Measurements from ENCODE around the gene FXYD2.

FXYD2 gene

GRCh38 chr11:117860139-117860538, 35.6 kb upstream of the FXYD2 start:
- intact Hi-C loops (cut with DNase I): no loop called here
- DNase-seq: peak in 9 of 42 donors; percentile 1 to 15 (median 4)

DNA sequence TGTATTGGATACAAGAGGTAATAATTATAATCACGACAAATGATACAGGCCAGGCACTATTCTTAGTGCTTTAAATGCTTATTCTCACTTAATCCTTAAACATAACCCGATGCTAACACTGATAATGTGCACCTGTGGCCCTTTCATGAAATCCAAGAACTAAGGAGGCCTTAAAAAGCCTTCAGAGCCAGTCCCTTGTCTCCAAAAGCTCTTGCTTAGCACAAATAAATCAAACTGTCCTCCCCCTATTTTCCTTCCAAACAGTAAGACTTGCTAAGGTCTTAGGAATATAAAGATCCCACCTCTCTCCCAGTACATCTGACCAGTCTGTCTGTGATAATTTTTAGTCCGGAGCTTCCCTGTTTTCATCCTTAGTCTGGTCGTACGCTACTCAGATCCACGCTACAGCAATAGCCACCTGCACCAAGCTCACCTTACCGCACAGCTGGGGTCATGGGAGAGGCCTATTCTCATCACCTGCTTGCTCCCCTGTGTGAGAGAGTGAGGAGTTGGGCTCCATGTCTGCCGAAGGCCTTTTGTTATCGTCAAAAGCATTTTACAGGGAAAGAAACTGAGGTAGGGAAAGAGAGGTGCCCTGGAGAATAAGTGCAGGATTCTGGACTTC, 35.1 kb upstream of the FXYD2 start:
- intact Hi-C loops (cut with DNase I): no loop called here
- DNase-seq: peak in 3 of 42 donors; percentile 0 to 9 (median 3)

DNA sequence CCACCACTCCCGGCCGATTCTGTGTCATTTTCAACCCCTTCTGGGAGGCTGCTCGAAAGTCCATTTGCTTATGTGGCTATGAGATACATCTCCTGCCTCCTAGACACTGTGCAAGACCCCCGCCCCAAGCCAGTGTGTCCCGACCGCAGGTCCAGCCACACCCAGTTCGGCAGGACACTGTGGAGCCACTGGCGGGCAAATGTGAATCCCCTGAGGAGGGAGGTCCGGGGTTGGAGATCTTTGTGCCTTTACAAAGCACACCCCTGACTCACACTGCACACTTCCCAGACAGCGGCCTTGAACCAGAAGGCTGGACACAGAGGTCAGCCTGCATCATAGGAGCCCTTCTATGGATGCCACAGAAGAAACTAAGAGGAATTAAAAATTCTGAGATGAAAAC, 34.5 kb upstream of the FXYD2 start:
- intact Hi-C loops (cut with DNase I): no loop called here
- DNase-seq: peak in 6 of 42 donors; percentile 0 to 22 (median 4)

DNA sequence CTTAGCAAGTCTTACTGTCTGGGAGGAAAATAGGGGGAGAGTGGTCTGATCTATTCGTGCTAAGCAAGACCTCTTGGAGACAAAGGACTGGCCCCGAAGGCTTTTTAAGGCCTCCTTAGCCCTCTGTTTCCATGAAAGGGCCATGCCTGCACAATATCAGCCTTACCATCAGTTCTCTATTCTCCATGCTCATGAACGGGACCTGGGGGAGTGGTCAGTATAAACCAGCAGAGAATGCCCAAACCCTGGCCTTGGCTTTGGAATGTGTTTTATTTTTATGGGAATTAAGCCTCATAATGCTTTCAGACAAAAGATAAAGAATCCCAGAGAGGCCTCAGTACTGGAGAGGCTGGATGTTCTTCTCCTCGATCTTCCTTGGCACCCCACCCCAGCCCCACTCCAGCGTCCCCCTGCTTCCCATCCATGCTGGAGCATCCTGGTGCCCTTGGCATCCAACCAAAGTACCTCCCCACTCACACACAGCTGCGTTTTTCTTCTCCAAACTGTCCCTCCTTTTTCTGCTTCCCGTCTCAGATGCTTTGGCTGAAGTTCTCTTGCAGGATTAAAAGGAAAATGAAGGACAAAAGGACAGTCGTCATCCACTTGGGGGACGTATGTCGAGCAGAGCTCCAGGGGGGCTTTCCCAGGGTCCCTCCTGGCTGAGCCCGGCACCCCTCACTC, 33.3 kb upstream of the FXYD2 start:
- DNase-seq: peak in 11 of 42 donors; percentile 3 to 35 (median 12)
- intact Hi-C loops (cut with DNase I): no loop called here

DNA sequence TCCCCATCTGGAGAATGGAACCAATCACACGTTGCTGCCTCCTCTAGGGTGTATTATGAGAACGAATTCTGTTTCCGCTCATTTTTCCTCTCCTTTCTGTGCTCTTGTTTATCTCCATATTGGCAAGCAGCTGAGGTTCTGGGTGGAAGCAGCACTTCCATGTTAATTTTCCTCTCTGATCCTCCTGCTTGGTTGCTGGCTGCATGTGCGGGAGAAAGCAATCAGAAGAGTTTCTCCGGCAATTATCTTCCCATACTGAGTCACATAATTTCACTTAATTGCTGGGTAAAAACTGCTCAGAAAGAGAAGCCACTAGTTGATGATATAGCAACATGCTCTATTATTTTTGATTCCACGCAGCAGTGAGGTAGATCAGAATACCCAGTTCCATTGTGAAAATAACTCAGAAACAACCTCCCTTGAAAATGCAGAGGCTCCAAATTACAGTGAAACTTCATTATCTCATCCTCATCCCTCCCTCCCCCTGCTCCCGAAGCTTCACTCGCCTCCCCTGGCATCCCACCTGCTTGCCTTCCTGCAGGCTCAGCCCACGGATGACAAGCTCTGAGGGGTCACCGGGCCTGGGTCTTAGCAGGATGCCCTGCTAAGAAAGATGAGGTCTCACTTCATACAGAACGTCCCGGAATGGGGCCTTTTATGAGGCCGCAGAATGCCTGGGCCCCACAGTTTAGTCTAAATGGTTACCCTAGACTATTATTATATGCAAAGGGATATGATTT, 31.5 kb upstream of the FXYD2 start:
- intact Hi-C loops (cut with DNase I): no loop called here

DNA sequence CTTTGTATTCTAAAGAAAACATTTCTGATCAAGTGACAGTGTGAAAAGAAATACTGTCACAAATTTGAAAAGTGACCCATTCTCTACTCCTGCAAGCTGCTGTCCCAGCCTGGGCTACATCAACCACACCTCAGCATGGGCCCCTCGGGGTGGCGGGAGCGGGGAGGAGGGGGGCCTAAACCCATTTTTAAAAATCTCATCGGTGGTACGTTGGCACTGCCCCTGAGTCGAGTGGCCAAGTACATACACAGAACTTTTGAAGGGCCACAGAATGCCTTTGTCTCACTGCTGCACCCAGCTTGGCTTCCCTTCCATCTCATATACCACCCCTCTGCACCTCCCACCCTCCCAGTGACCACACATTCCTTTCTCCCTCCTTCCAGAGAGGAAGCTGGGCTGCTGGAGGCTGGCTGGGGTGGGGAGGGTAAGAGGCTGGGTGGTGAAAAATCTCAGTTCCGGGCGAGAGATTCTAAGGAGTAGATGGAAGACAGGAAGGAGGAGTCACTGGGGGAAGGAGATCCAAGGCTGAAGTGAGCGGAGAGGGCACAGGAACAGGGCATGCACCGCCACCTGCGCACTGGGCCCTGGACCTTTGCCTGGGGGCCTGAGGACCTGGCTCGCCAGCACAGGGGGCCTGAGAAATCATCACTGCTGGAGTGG, 30.8 kb upstream of the FXYD2 start:
- intact Hi-C loops (cut with DNase I): no loop called here
- DNase-seq: peak in 16 of 42 donors; percentile 3 to 37 (median 10)

More for the DNA sequence above, 31.5 kb upstream of the FXYD2 start:
- peak in 18 of 42 donors; percentile 8 to 42 (median 20) for DNase-seq

- DNase-seq: no peak
- intact Hi-C loops (cut with DNase I): no loop called here
These were observed 27.8 kb upstream of the FXYD2 start for GRCh38 chr11:117852309-117852708.

GRCh38 chr11:117851852-117852251, 27.3 kb upstream of the FXYD2 start:
- peak in 17 of 42 donors; percentile 3 to 42 (median 16) for DNase-seq
- intact Hi-C loops (cut with DNase I): no loop called here

GRCh38 chr11:117851106-117851505, 26.6 kb upstream of the FXYD2 start:
- intact Hi-C loops (cut with DNase I): no loop called here
- DNase-seq: peak in 9 of 42 donors; percentile 0 to 29 (median 6)

DNA sequence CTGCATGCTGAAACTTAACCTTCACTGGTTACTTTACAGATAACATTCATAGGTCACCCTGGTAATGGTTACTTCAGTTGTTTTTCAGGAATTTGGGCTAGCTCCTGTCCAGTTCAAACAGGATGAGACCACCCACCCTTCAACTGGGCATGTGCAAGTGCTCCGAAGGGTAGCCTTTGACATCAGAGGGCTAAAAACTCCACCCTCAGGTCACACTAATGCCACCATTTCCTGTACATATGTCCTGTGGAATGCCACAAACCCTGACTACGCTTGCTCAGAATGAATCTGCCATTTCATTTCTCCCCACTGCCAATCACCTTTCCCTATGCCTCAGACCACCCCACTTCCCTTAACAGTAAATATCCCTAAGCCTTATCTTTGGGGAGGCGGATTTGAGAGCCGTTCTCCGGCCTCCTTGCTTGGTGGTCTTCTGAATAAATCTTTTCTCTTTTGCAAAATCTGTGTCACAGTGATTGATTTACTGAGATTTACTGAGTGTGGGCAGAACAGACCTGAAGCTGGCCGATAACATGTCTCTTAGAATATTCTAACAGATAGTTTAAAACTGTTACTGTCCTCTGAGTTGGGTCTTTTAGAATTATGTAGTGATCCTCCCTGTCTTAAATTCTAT, 25.4 kb upstream of the FXYD2 start:
- DNase-seq: peak in 6 of 42 donors; percentile 1 to 29 (median 4)
- intact Hi-C loops (cut with DNase I): loop anchor here (5.0 kb wide), 1 partner anchor 202 kb away; no protein-coding TSS in a partner anchor

GRCh38 chr11:117843666-117844484, 19.3 kb upstream of the FXYD2 start:
- peak; percentile 52 to 95 (median 86) for DNase-seq
- intact Hi-C loops (cut with DNase I): loop anchor here (2.0 kb wide), 1 partner anchor 103 kb away; no protein-coding TSS in a partner anchor

- DNase-seq: peak in 20 of 42 donors; percentile 7 to 49 (median 28)
- intact Hi-C loops (cut with DNase I): no loop called here
These were observed 17.8 kb upstream of the FXYD2 start for GRCh38 chr11:117842131-117842941.

DNA sequence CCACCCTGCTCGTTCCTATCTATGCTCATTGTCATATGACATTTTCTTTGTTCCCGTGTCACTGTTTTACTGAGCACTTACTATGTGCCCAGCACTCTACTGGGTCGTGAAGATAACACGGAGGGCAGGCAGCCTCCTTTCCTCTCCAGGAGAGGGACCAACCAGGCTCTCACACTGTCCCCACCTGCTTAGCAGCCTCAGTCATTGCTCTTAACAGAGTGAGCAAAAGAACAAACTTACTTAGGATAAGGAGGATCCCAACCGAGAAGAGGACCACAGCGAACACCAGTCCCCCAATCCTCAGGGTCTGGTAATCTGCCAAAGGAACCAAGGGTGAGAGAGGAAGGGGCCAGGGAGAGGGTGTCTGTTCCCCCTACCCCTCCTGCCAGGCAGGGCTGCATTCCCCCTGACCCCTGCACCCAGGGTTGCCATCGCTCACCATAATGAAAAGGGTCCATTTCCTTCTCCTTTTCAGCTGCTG, 17.0 kb upstream of the FXYD2 start:
- peak in 16 of 42 donors; percentile 2 to 35 (median 12) for DNase-seq
- intact Hi-C loops (cut with DNase I): no loop called here

DNA sequence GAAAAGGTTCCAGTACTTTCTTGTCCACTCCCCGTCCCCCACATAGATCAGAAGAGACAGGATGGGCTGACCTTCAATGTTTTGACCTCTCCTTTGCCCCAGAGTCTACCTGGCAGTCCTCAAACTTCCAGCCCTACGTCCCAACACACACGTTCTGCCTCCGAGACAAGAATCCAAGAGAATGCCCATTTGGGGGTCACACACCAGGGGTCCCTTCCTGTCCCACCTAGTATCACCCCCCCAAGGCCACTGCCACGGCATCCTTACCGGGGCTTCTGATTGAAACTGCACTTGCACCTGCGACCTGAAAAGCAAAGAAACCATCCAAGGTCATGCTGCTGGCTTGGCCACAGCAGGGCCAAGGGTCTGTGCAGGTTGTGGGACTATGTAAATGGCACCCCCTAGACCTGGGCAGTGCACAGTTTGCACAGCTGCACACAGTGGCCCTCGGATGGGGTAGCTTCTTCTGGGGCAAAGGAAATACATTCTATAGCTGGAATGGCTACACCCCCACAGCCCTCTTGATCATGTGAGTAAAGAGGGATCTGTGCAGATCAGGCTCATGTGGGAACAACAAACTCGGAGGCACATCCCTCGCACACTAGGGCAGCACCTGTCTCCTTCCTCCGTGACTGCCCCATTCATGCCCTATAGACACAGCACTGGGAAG, 16.5 kb upstream of the FXYD2 start:
- intact Hi-C loops (cut with DNase I): no loop called here
- DNase-seq: peak in 15 of 42 donors; percentile 1 to 30 (median 9)

GRCh38 chr11:117839936-117840813, 15.6 kb upstream of the FXYD2 start:
- intact Hi-C loops (cut with DNase I): no loop called here
- DNase-seq: peak in 12 of 42 donors; percentile 1 to 26 (median 6)
